Mucosa of descending colon (tissue), 3 donors: ENCODE data around the gene SLC25A13. TPM values are rescaled to one million over a fixed set of nuclear protein-coding genes. Genes with fewer than 3 reads are reported as not detected.

Source experiments
- ATAC-seq: fragments of 200-7000 bp; cut with Tn5 transposase; one replicate; pipeline ENCODE4 v1.9.1; 2020; ENCODE audit warnings: mild to moderate bottlenecking, moderate library complexity
- DNase-seq, 3 donors: peaks; one replicate each; pipeline ENCODE4 v3.0.0-alpha.2; 2020
- H3K36me3 ChIP-seq: fragments of 200-600 bp; one replicate; pipeline ENCODE4 v1.8.0; 2021; ENCODE audit warnings: low read depth, mild to moderate bottlenecking
- H3K4me1 ChIP-seq: fragments of 200-600 bp; one replicate; pipeline ENCODE4 v1.8.0; 2021; ENCODE audit warnings: low read depth, mild to moderate bottlenecking
- H3K4me3 ChIP-seq: fragments of 200-600 bp; one replicate; pipeline ENCODE4 v1.8.0; 2021; ENCODE audit warnings: mild to moderate bottlenecking
- H3K9me3 ChIP-seq: fragments of 200-600 bp; one replicate; pipeline ENCODE4 v1.8.0; 2021; ENCODE audit warnings: mild to moderate bottlenecking
- intact Hi-C, 2 donors: fragments of 100-400 bp; cut with DNase I in 1 of 2; cut with micrococcal nuclease in 1 of 2; formaldehyde crosslinking; loops; one replicate each; pipeline versions ENCODE4 v1.11.0 to v1.11.1; 2022; cut with DNase I, micrococcal nuclease
- total RNA-seq, 3 donors: library from RNA; stranded (reverse); fragmentation: NEBNext Ultra II Directional in 2 of 3; extraction: Animal tissue kit (Norgen Biotek cat#: 25700) in 2 of 3; gene quantifications; one replicate each; pipeline versions ENCODE4 v1.2.1 to v1.2.4, GENCODE V29; 2021 to 2023
- TF ChIP-seq, protein P1 (sequence below): fragments of 200-600 bp; IDR thresholded peaks from one replicate; pipeline ENCODE4 v1.8.0; 2022; ENCODE audit warnings: antibody characterized with exemption, mild to moderate bottlenecking
- donor health status: DM: no; HTN: no; CAD: no; lungs with moderate emphysema.
- donor health status: DM: no; HTN: no; CAD: no.
- donor health status: DM: no; HTN: yes; CAD: no.

Gene SLC25A13
- total RNA-seq, 3 donors from 2014 or later: 33.5 to 65.1 (median 42.7) TPM

- Histone ChIP-seq H3K4me3 (no peak overlapping the region), H3K36me3 (no peaks in the 10 kb centered on the region), H3K4me1 (no peaks in the 10 kb centered on the region), H3K9me3 (no peaks in the 10 kb centered on the region)
- TF ChIP-seq, protein P1, sequence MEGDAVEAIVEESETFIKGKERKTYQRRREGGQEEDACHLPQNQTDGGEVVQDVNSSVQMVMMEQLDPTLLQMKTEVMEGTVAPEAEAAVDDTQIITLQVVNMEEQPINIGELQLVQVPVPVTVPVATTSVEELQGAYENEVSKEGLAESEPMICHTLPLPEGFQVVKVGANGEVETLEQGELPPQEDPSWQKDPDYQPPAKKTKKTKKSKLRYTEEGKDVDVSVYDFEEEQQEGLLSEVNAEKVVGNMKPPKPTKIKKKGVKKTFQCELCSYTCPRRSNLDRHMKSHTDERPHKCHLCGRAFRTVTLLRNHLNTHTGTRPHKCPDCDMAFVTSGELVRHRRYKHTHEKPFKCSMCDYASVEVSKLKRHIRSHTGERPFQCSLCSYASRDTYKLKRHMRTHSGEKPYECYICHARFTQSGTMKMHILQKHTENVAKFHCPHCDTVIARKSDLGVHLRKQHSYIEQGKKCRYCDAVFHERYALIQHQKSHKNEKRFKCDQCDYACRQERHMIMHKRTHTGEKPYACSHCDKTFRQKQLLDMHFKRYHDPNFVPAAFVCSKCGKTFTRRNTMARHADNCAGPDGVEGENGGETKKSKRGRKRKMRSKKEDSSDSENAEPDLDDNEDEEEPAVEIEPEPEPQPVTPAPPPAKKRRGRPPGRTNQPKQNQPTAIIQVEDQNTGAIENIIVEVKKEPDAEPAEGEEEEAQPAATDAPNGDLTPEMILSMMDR: no peak
- DNase-seq (no peak), ATAC-seq (no peak)
- intact Hi-C loops: no loop called here
Measured at GRCh38 chr7:96355990-96356506, 34.1 kb upstream of the SLC25A13 start.

DNA sequence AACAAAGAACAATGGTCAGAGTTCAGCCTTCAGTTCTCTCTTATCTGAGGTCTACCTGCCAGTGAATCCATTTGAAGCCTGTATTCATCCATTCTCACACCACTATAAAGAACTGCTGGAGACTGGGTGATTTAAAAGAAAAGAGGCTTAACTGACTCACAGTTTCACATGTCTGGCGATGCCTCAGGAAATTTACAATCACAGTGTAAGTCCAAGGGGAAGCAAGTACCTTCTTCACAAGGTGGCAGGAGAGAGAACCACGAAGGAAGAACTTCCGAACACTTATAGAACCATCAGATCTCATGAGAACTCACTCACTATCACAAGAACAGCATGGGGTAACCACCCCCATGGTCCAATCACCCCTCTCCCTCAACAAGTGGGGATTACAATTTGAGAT lies 33.0 kb upstream of the SLC25A13 start:
- intact Hi-C loops: no loop called here
- DNase-seq (no peak), ATAC-seq (no peak)
- Histone ChIP-seq H3K36me3 (no peaks in the 10 kb centered on the region), H3K4me3 (no peak overlapping the region), H3K9me3 (peaks cover 2% of the 10 kb centered on the region), H3K4me1 (no peaks in the 10 kb centered on the region)
- TF ChIP-seq, protein P1: no peak

GRCh38 chr7:96349572-96349971 lies 27.7 kb upstream of the SLC25A13 start:
- intact Hi-C loops: no loop called here

DNA sequence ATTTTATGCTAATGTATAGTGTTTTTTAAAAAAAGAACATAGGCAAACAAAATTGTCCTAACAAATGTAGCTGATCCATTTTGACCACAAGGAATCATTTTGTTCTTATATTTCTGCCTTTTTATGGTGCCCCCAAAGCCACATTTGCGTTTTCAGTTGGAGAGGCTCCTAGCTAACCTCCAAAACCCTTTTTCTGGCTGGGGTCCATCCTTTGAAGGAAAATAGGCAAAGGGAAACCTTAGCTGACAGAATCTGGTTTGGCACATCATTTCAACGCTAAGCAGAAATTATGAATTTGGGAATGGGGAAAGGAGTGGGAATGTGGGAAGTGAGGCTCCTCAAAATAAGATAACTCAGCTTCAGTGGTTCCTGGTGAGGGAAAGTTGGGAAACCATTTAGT lies 25.6 kb upstream of the SLC25A13 start:
- intact Hi-C loops: no loop called here
- TF ChIP-seq, protein P1: no peak
- Histone ChIP-seq H3K4me3 (no peak overlapping the region), H3K9me3 (peaks cover 2% of the 10 kb centered on the region), H3K36me3 (no peaks in the 10 kb centered on the region), H3K4me1 (no peaks in the 10 kb centered on the region)
- no peak for ATAC-seq
- DNase-seq: no peak

More at GRCh38 chr7:96349572-96349971, 27.7 kb upstream of the SLC25A13 start:
- ATAC-seq (peak; percentile 100), DNase-seq (peak; percentile 54 to 79 (median 68))
- TF ChIP-seq, protein P1: no peak
- no peaks in the 10 kb centered on the region for H3K4me1 ChIP-seq
- peaks cover 2% of the 10 kb centered on the region for H3K9me3 ChIP-seq
- no peak overlapping the region for H3K4me3 ChIP-seq
- H3K36me3 ChIP-seq: no peaks in the 10 kb centered on the region

DNA sequence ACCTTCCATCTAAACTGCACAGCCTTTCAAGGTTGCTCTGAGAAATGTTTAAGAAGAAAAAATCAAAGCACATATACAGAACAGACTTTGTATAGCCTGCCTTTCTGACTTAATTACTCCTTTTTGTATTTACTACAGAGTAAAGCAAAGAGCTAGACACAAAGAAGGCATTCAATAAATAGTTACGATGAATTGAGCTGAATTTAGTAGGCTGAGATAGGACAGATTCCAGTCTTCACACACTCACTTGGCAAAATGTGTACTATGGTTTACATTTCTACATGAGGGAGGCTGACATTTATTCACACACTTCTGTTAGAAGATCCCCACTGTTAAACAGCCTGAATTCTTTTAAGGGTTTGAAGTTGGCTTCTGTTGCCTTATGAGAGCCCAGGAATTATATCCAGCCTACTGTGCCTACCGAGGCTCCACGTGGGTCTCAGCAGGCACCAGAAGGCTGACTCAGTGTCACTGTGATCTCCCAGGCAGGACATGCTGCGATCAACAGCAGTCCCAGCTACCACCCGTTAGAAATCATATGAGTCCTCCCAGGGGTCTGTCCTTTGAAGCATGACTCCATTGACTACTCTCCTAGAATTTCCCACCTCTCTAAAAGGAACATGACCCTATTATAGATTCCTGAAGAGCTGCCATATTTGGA lies 24.5 kb upstream of the SLC25A13 start:
- intact Hi-C loops: no loop called here
- peaks cover 2% of the 10 kb centered on the region for H3K9me3 ChIP-seq
- ATAC-seq (no peak), DNase-seq (no peak)
- TF ChIP-seq, protein P1: no peak
- no peaks in the 10 kb centered on the region for H3K36me3 ChIP-seq
- H3K4me1 ChIP-seq: no peaks in the 10 kb centered on the region
- H3K4me3 ChIP-seq: no peak overlapping the region
